ENCODE data around the gene IL6R.

DNA sequence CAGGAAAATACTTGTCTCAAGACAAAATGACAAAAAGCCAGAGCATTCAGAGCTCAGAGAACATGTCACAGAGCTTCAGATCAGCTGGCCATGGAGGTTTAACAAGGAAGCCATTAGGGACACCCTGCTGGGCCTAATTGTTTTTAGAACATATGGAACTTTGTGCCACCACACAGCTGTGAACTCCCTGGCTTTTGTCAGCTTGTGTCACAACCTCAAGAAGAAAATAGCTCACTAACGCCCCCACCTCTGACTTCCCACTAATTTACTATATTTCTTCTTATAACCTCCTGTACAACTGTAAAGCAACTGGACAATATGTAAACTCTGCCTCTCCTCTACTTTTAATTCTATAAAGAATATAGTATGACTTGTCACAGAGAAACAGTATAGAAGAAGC lies 75.9 kb downstream of the IL6R start:
- TF ChIP-seq, protein P1, sequence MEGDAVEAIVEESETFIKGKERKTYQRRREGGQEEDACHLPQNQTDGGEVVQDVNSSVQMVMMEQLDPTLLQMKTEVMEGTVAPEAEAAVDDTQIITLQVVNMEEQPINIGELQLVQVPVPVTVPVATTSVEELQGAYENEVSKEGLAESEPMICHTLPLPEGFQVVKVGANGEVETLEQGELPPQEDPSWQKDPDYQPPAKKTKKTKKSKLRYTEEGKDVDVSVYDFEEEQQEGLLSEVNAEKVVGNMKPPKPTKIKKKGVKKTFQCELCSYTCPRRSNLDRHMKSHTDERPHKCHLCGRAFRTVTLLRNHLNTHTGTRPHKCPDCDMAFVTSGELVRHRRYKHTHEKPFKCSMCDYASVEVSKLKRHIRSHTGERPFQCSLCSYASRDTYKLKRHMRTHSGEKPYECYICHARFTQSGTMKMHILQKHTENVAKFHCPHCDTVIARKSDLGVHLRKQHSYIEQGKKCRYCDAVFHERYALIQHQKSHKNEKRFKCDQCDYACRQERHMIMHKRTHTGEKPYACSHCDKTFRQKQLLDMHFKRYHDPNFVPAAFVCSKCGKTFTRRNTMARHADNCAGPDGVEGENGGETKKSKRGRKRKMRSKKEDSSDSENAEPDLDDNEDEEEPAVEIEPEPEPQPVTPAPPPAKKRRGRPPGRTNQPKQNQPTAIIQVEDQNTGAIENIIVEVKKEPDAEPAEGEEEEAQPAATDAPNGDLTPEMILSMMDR (IDR thresholded peaks at IDR 0.05): no peak
- no peak for TF ChIP-seq POLR2AphosphoS5 (IDR thresholded peaks at IDR 0.05)
